Measurements from ENCODE around the gene KSR2. TPM values are rescaled to one million over a fixed set of nuclear protein-coding genes. Genes with fewer than 3 reads are reported as not detected.

The KSR2 gene
- total and polyA plus RNA-seq, 2 of the 4 experiments (the other 2 are of a cell fraction), result not detected

DNA sequence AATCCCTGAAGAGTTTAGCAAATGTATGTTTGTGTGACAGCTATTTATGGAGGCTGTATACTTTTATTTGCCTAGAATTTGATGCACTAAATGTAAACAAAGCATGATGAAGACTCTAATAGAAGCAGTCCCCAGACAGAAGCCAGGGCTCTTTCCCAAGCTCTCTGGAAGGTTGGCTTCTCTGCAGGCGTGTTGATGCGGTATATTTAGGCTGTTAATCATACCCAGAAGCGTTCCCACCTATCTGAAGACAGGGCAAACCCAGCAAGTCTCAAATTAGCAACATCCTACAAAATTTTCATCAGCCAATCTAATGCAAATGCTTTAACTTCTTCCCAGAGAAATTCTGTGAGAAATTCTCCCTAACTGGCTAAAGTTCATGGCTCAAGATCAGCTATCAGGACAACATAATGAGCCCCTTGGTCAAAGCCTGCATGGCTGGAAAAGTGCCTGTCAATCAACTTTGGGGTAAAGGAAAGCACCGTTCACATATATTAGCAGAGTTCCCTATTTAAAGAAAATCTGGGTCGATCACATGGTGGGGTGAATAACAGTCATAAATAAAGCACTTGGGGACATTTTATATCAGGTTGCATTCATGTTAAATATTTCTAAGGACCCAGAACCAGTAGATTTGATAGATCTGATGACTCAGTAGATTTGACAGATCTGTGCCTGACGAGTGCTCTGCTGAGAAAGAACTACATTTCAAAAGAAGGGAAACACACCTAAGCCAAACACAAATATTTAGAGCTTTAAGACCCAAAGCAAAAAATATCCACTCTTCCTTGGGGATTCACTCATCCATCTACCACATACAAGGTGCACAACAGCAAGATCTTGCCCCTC, 46.6 kb downstream of the KSR2 start:
- H3K27ac ChIP-seq (ENCODE audit: insufficient read depth, low read length), result no peak overlapping the region
- H3K4me3 ChIP-seq (ENCODE audit: insufficient read depth, low read depth, low read length), result no peak overlapping the region
- H2BK15ac ChIP-seq (ENCODE audit: low read depth, low read length), result no peak overlapping the region
- no peak overlapping the region for H2BK20ac ChIP-seq (ENCODE audit: low read depth, low read length)
- H4K8ac ChIP-seq (ENCODE audit: low read depth in 2 of 2, low read length in 2 of 2), result no peak overlapping the region
- intact Hi-C loops (cut with micrococcal nuclease), result no loop called here
- no peak for DNase-seq
- BruUV-seq (replicated peaks), result no TSS peak
- H3K14ac ChIP-seq (replicated peaks; ENCODE audit: low read depth, low read length), result no peak overlapping the region
- H2BK120ac ChIP-seq (ENCODE audit: low read depth, low read length), result no peak overlapping the region
- ChIA-PET CTCF (no interaction called here), POLR2A (ENCODE audit: unreplicated experiment) (no interaction called here)
- H3K9me1 ChIP-seq (ENCODE audit: insufficient read depth, low read length), result no peaks in the 10 kb centered on the region
- in situ Hi-C loops (cut with MboI; ENCODE audit: low sequenced_read_pairs), result no loop called here
- no peak overlapping the region for H3K56ac ChIP-seq (ENCODE audit: extremely low read depth, insufficient read depth, low read length)
- no peak overlapping the region for H3K4me2 ChIP-seq (ENCODE audit: low read depth, low read length)
- no peak overlapping the region for H3K23ac ChIP-seq (ENCODE audit: low read depth, low read length)
- no peak overlapping the region for H2BK5ac ChIP-seq (ENCODE audit: low read depth, low read length, poor library complexity, severe bottlenecking)
- H4K5ac ChIP-seq (ENCODE audit: low read depth, low read length), result no peak overlapping the region
- H3K79me1 ChIP-seq (ENCODE audit: low read depth in 1 of 2, low read length in 2 of 2), result no peaks in the 10 kb centered on the region
- dilution Hi-C loops (cut with HindIII; ENCODE audit: low sequenced_read_pairs, unreplicated experiment), result no loop called here
- H4K20me1 ChIP-seq (ENCODE audit: insufficient read depth, low read length), result no peaks in the 10 kb centered on the region
- peaks cover 4% of the 10 kb centered on the region; the same call in 1 of the 2 replicates for H3K9me3 ChIP-seq (ENCODE audit: control insufficient read depth, insufficient read depth, low read length)
- H2AFZ ChIP-seq (replicated peaks; ENCODE audit: low read length, poor library complexity), result no peak overlapping the region
- ATAC-seq (ENCODE audit: low read depth), result no peak
- H2AK5ac ChIP-seq (ENCODE audit: low read depth, low read length), result no peak overlapping the region
- no peak for TF ChIP-seq MAFK (IDR thresholded peaks at IDR 0.05; ENCODE audit: low read depth, low read length)
- TF ChIP-seq RCOR1 (IDR thresholded peaks at IDR 0.05; ENCODE audit: insufficient replicate concordance, low read length), result no peak
- no peak for TF ChIP-seq POLR2A (IDR thresholded peaks at IDR 0.05; ENCODE audit: low read depth, low read length)
- no peak for TF ChIP-seq NFE2L2 (IDR thresholded peaks at IDR 0.05; ENCODE audit: low read depth, low read length)
- no peak for TF ChIP-seq BHLHE40 (IDR thresholded peaks at IDR 0.05; ENCODE audit: low read depth, low read length)
- TF ChIP-seq, protein P1, sequence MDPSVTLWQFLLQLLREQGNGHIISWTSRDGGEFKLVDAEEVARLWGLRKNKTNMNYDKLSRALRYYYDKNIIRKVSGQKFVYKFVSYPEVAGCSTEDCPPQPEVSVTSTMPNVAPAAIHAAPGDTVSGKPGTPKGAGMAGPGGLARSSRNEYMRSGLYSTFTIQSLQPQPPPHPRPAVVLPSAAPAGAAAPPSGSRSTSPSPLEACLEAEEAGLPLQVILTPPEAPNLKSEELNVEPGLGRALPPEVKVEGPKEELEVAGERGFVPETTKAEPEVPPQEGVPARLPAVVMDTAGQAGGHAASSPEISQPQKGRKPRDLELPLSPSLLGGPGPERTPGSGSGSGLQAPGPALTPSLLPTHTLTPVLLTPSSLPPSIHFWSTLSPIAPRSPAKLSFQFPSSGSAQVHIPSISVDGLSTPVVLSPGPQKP (IDR thresholded peaks at IDR 0.05; ENCODE audit: borderline replicate concordance, low read depth, low read length), result no peak
- TF ChIP-seq, protein P2, sequence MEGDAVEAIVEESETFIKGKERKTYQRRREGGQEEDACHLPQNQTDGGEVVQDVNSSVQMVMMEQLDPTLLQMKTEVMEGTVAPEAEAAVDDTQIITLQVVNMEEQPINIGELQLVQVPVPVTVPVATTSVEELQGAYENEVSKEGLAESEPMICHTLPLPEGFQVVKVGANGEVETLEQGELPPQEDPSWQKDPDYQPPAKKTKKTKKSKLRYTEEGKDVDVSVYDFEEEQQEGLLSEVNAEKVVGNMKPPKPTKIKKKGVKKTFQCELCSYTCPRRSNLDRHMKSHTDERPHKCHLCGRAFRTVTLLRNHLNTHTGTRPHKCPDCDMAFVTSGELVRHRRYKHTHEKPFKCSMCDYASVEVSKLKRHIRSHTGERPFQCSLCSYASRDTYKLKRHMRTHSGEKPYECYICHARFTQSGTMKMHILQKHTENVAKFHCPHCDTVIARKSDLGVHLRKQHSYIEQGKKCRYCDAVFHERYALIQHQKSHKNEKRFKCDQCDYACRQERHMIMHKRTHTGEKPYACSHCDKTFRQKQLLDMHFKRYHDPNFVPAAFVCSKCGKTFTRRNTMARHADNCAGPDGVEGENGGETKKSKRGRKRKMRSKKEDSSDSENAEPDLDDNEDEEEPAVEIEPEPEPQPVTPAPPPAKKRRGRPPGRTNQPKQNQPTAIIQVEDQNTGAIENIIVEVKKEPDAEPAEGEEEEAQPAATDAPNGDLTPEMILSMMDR (conservative IDR thresholded peaks at IDR 0.05; ENCODE audit: low read depth, low read length), result no peak
- no peak for TF ChIP-seq MAZ (IDR thresholded peaks at IDR 0.05; ENCODE audit: borderline replicate concordance, low read depth, low read length)
- no peak for TF ChIP-seq FOS (IDR thresholded peaks at IDR 0.05; ENCODE audit: low read depth, low read length)
- TF ChIP-seq CHD1 (IDR thresholded peaks at IDR 0.05; ENCODE audit: low read depth, low read length), result no peak
- TF ChIP-seq SMC3 (IDR thresholded peaks at IDR 0.05; ENCODE audit: low read depth, low read length), result no peak
- TF ChIP-seq CEBPB (IDR thresholded peaks at IDR 0.05; ENCODE audit: low read depth, low read length), result no peak
- no peak for TF ChIP-seq MXI1 (IDR thresholded peaks at IDR 0.05; ENCODE audit: borderline replicate concordance, low read depth, low read length)
- TF ChIP-seq RFX5 (IDR thresholded peaks at IDR 0.05; ENCODE audit: low read depth, low read length), result no peak
- no peak for TF ChIP-seq RAD21 (IDR thresholded peaks at IDR 0.05; ENCODE audit: low read length)
- TF ChIP-seq, protein P3, sequence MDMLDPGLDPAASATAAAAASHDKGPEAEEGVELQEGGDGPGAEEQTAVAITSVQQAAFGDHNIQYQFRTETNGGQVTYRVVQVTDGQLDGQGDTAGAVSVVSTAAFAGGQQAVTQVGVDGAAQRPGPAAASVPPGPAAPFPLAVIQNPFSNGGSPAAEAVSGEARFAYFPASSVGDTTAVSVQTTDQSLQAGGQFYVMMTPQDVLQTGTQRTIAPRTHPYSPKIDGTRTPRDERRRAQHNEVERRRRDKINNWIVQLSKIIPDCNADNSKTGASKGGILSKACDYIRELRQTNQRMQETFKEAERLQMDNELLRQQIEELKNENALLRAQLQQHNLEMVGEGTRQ (IDR thresholded peaks at IDR 0.05; ENCODE audit: low read depth, low read length), result no peak
- no peak overlapping the region for H3K4ac ChIP-seq (ENCODE audit: low read depth, low read length)
- H3K18ac ChIP-seq (ENCODE audit: low read depth, low read length), result no peak overlapping the region
- H3K9ac ChIP-seq (ENCODE audit: low read depth, low read length), result no peak overlapping the region
- H3K36me3 ChIP-seq (ENCODE audit: control insufficient read depth, insufficient read depth, low read length), result no peaks in the 10 kb centered on the region
- no CpG with 5 or more reads among the region's 6 CpGs for WGBS, 2 experiments (ENCODE audit: extremely low coverage in 2 of 2, insufficient read length in 1 of 2)
- no peaks in the 10 kb centered on the region for H3K4me1 ChIP-seq (ENCODE audit: control insufficient read depth, insufficient read depth, low read length)
- no peak overlapping the region for H2AK9ac ChIP-seq (replicated peaks; ENCODE audit: low read depth, low read length, poor library complexity)
- no peak overlapping the region for H4K91ac ChIP-seq (ENCODE audit: insufficient read depth, low read depth, low read length)
- H3K27me3 ChIP-seq (ENCODE audit: control insufficient read depth, insufficient read depth, low read length), result no peaks in the 10 kb centered on the region

Measured in IMR-90 (cell line).